HUES6 (cell line): ENCODE results near the gene TMEM138.

ENCODE experiments used
- H3K27ac ChIP-seq: 2 replicates; pipeline ENCODE4 v1.7.0; 2013; ENCODE audit warnings: low read depth, mild to moderate bottlenecking, low read length, inconsistent platforms
- H3K27me3 ChIP-seq: 2 replicates; pipeline ENCODE4 v1.6.1; 2013; ENCODE audit warnings: low read length; ENCODE audit not compliant: control insufficient read depth, insufficient read depth
- H3K36me3 ChIP-seq: 2 replicates; pipeline ENCODE4 v1.6.1; 2013; ENCODE audit warnings: low read length; ENCODE audit not compliant: control insufficient read depth, insufficient read depth
- H3K4me1 ChIP-seq: 2 replicates; pipeline ENCODE4 v1.6.1; 2013; ENCODE audit warnings: low read length; ENCODE audit not compliant: control insufficient read depth, insufficient read depth
- H3K4me3 ChIP-seq: 2 replicates; pipeline ENCODE4 v1.5.1; 2013; ENCODE audit warnings: low read depth, low read length
- H3K9ac ChIP-seq: one replicate; pipeline ENCODE4 v1.6.1; 2013; ENCODE audit warnings: mild to moderate bottlenecking, low read length
- H3K9me3 ChIP-seq: 2 replicates; pipeline ENCODE4 v1.6.1; 2013; ENCODE audit warnings: low read depth, low read length; ENCODE audit not compliant: control insufficient read depth, insufficient read depth

TMEM138 gene

DNA sequence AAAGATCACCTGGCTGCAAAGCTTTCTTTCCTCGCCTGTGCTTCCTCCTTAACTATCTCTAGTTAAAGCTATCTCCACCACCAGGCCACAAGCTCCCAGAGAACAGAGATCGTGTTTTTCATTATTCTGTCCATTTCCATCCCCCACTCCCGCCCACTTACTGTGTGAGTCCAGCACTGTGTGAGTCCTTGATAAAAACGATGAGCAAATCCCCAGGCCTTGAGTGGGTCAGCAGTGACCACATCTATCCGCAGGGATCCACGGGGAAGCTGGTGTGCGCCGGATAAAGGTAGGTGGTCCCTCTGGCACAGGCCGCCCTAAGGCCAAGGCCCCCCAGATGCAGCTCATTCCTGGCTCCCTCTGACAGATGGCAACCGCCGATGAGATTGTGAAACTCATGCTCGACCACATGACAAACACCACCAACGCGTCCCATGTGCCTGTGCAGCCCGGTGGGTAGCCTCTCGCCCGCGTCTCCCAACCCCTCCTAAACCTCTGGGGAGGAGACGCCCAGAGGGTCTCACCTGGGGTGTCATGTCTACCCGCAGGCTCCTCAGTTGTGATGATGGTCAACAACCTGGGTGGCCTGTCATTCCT, 19.9 kb upstream of the TMEM138 start:
- Histone ChIP-seq H3K4me3 (no peak overlapping the region), H3K9ac (no peak overlapping the region), H3K36me3 (peaks cover 56% of the 10 kb centered on the region), H3K9me3 (no peaks in the 10 kb centered on the region), H3K27ac (no peak overlapping the region), H3K27me3 (no peaks in the 10 kb centered on the region), H3K4me1 (no peaks in the 10 kb centered on the region)

DNA sequence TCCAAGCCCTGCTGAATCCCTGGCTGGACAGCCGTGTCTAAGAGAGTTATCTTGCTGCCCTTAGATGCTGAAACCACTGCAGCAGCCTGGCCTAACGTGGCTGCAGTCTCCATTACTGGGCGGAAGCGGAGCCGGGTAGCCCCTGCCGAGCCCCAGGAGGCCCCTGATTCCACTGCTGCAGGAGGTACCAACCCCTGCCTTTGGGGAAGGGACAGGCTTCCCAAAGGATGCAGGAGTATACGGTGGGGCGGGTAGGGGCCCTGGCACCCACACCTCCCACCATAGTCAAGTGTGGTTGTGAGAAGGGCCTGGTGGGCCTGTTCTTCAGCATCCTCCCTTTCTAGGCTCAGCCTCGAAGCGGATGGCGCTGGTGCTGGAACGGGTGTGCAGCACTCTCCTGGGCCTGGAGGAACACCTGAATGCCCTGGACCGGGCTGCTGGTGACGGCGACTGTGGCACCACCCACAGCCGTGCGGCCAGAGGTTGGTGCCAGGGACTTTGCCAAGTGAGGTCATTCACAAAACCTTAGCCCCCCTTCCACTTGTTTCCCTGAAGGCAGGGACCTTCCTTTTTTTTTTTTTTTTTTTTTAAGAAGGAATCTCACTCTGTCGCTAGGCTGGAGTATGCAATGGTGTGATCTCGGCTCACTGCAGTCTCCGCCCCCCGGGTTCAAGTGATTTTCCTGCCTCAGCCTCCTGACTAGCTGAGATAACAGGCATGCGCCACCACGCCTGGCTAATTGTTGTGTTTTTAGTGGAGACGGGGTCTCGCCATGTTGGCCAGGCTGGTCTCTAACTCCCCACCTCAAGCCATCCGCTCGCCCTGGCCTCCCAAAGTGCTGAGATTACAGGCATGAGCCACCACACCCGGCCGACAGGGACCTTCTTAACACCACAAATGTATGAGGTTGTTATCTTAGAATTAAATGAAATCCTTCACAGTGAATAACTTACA, 18.1 kb upstream of the TMEM138 start:
- no peak overlapping the region for H3K4me3 ChIP-seq
- H3K27me3 ChIP-seq = no peaks in the 10 kb centered on the region
- no peak overlapping the region for H3K9ac ChIP-seq
- no peak overlapping the region for H3K27ac ChIP-seq
- no peaks in the 10 kb centered on the region for H3K4me1 ChIP-seq
- H3K36me3 ChIP-seq = peaks cover 50% of the 10 kb centered on the region
- H3K9me3 ChIP-seq = no peaks in the 10 kb centered on the region

DNA sequence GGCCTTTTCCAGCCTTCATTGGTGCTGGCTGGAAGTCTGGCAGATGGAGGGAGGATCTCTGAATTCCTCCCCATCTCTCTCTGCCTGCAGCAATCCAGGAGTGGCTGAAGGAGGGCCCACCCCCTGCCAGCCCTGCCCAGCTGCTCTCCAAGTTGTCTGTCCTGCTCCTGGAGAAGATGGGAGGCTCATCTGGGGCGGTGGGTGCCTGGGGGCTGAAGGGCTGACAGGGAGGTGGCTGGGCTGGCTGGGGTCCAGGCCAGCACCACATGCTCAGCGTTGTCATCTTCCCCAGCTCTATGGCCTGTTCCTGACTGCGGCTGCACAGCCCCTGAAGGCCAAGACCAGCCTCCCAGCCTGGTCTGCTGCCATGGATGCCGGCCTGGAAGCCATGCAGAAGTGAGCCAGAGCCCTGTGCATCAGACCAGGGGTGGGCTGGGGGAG, 17.0 kb upstream of the TMEM138 start:
- H3K9ac ChIP-seq = no peak overlapping the region
- peaks cover 49% of the 10 kb centered on the region for H3K36me3 ChIP-seq
- no peak overlapping the region for H3K27ac ChIP-seq
- no peak overlapping the region for H3K4me3 ChIP-seq
- no peaks in the 10 kb centered on the region for H3K4me1 ChIP-seq
- no peaks in the 10 kb centered on the region for H3K9me3 ChIP-seq
- no peaks in the 10 kb centered on the region for H3K27me3 ChIP-seq

DNA sequence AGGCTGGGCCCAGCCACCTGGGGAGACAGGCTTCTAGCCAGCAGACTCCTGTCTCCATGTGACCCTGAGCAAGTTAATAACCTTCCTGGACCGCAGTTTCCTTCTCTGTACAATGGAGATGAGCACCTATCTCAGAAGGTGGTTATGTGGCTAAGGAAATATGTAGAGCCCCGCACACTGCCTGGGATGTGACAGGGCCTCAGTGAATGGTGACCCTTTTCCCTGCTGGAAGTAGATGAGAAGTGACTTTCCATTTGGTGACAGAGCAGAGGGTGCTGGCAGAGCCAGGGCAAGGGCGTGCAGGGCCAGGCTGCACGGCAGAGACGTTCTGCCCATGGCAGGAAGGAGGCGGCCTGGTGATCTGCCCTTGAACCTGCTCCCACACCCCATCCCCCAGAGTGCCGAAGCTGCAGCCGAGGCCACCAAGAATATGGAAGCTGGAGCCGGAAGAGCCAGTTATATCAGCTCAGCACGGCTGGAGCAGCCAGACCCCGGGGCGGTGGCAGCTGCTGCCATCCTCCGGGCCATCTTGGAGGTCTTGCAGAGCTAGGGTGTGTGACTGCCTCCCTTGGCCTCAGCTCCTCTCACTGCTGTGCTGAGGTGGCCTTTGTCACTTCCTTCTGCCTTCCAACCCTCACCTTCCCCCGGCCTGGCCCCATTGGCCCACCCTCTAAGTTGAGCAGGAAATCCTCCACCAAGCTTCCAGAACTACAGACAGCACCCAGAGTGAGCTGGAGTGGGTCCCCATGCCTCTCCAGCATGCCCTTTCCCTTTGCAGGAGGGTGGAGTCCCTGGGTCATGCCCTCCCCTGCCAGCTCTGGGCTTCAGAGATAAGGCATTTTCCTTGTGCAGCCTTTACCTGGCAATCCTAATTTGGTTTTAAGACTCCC, 16.0 kb upstream of the TMEM138 start:
- H3K9ac ChIP-seq = no peak overlapping the region
- no peaks in the 10 kb centered on the region for H3K27me3 ChIP-seq
- no peak overlapping the region for H3K27ac ChIP-seq
- H3K9me3 ChIP-seq = no peaks in the 10 kb centered on the region
- no peaks in the 10 kb centered on the region for H3K4me1 ChIP-seq
- H3K4me3 ChIP-seq = no peak overlapping the region
- peaks cover 57% of the 10 kb centered on the region for H3K36me3 ChIP-seq

DNA sequence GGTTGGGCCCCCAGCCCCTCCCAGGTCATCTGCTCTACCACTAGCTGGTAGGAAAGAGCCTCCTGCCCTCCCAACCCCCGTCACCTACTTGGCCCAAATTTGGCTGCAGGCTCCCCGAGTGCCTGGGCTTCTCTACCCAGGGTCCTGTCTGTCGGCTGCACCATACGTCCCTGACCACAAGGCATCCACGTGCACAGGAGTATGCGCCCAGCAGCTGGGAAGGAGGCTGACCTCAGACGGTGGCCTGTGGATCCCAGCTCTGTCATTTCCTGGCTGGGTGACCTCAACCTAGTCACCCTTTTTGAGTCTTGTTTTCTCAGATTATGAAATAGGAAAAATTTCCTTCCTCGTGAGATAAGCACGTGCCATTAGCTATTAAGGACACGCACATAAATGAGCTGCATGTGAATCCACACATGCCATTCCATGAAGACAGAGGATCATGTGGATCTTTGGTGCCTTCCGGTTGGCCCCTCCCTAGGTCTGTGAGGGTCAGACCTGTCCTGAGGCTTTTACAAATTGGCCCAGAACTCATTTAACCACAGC, 14.2 kb upstream of the TMEM138 start:
- no peaks in the 10 kb centered on the region for H3K27me3 ChIP-seq
- no peaks in the 10 kb centered on the region for H3K4me1 ChIP-seq
- no peak overlapping the region for H3K27ac ChIP-seq
- H3K36me3 ChIP-seq = peaks cover 57% of the 10 kb centered on the region
- H3K4me3 ChIP-seq = no peak overlapping the region
- H3K9me3 ChIP-seq = no peaks in the 10 kb centered on the region
- no peak overlapping the region for H3K9ac ChIP-seq

DNA sequence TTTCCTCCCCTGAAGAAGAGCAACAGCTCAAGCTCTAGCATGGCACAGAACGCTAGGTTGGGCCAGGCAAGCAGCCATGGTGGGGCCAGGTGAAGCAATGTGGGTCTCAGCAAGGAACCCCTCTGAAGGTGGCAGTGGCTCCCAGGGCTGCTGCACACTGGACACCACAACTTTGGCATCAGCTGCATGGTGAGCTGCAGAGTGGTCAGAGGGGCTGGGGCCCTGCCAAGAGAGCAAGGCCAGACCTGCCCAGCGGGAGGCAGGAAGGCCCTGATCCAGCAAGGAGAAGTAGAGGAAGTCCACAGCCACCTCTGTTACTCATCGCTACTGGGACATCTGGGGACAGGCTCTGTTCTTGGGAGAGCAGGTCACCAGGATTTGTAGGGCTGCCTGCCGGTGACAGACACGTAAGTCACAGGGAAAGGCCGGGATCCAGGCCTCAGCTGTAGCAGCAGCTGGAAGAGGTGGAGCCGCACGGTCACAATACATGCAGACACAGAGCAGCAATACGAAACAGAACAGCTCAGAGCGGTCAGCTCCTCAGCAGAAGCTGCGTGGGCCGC, 12.9 kb upstream of the TMEM138 start:
- Histone ChIP-seq H3K4me3 (no peak overlapping the region), H3K27ac (no peak overlapping the region), H3K27me3 (no peaks in the 10 kb centered on the region), H3K9ac (no peak overlapping the region), H3K9me3 (no peaks in the 10 kb centered on the region), H3K36me3 (peaks cover 55% of the 10 kb centered on the region), H3K4me1 (no peaks in the 10 kb centered on the region)

DNA sequence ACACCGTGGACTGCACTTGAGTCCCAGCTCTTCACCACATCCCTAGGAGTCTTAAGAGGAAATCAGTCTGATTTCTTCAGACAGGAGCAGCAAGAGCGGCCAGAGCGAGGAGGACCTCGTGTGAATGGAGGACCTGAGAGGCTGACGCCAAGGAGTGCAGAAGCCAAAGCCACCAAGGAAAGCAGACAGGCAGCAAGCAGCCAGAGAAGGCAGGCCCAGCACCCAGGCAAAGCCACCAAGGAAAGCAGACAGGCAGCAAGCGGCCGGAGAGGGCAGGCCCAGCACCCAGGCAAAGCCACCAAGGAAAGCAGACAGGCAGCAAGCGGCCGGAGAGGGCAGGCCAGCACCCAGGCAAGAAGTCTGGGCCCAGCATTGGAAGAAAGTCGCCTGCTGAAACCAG, 12.3 kb upstream of the TMEM138 start:
- Histone ChIP-seq H3K4me1 (no peaks in the 10 kb centered on the region), H3K27me3 (no peaks in the 10 kb centered on the region), H3K9me3 (no peaks in the 10 kb centered on the region), H3K36me3 (peaks cover 49% of the 10 kb centered on the region), H3K27ac (no peak overlapping the region), H3K4me3 (no peak overlapping the region), H3K9ac (no peak overlapping the region)

DNA sequence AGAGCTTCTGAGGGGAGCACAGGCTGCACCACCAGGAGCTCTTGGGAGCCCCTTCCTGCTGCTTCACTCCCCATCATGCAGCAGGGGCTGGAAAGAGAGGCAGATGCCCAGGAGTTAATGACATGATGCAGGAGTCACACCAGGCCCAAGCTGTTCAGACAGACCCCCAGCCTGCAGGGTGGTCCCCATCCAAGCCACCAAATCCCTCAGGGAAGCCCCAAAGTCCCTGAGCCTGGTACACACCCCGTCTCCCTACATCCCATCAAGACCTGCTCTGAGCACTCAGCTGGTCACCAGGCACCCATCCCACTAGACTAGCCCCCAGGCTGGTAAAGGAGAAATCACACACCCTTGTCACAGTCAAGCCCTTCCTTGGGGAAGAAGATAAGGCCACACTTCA, 11.8 kb upstream of the TMEM138 start:
- Histone ChIP-seq H3K4me1 (no peaks in the 10 kb centered on the region), H3K4me3 (no peak overlapping the region), H3K36me3 (peaks cover 46% of the 10 kb centered on the region), H3K9ac (no peak overlapping the region), H3K9me3 (no peaks in the 10 kb centered on the region), H3K27ac (no peak overlapping the region), H3K27me3 (no peaks in the 10 kb centered on the region)

DNA sequence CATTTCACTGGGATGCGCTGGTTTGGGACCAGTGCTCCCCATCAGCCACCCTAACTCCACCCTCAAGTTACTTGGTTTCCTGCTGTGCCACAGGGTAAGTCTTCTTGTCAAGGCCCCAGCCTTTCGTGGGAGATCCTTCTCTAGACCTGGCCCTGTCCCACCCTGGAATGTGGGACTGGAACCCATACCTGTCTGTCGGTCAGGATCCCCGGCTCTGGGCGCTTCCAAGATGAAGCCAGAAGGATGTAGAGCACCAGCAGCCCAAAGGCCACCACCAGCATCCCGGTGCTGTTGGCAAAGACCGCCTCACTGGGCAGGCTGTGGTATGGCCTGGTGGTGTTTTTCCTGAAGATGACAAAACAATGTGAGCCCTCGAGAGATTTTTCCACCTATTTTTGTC, 11.4 kb upstream of the TMEM138 start:
- no peak overlapping the region for H3K9ac ChIP-seq
- peaks cover 42% of the 10 kb centered on the region for H3K36me3 ChIP-seq
- H3K27ac ChIP-seq = no peak overlapping the region
- no peaks in the 10 kb centered on the region for H3K9me3 ChIP-seq
- H3K4me1 ChIP-seq = no peaks in the 10 kb centered on the region
- H3K27me3 ChIP-seq = no peaks in the 10 kb centered on the region
- no peak overlapping the region for H3K4me3 ChIP-seq

DNA sequence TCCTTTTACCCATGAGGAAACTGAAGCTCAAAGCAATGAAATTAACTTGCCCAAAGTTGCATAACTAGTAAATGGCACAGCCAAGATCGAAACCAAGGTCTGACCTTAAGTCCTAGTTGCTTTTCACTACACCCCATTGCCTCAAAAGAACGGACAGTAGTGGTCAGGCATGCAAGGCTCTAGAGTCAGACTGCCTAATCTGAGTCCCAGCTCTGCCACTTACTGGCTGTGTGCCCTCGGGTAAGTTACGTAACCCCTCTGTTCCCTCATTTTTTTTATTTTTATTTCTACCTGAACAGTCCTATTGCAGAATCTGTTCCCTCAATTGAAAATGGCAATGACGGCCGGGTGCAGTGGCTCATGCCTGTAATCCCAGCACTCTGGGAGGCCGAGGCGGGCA, 10.1 kb upstream of the TMEM138 start:
- Histone ChIP-seq H3K27me3 (no peaks in the 10 kb centered on the region), H3K9ac (no peak overlapping the region), H3K4me3 (no peak overlapping the region), H3K36me3 (peaks cover 38% of the 10 kb centered on the region), H3K4me1 (no peaks in the 10 kb centered on the region), H3K27ac (no peak overlapping the region), H3K9me3 (no peaks in the 10 kb centered on the region)
